Measurements from ENCODE around the gene TNPO3. TPM values are rescaled to one million over a fixed set of nuclear protein-coding genes. Genes with fewer than 3 reads are reported as not detected.
"Not testable (repeated sequence)": the region's sequence is repeated elsewhere in the genome, so short reads cannot be mapped to it uniquely, and the experiment has no call there.

The TNPO3 gene
- total RNA-seq, 1 donor from 2014 or later = 42.6 TPM

- no peak for TF ChIP-seq CTCF (IDR thresholded peaks at IDR 0.05; ENCODE audit: unreplicated experiment)
- H3K27me3 Mint-ChIP-seq (ENCODE audit: unreplicated experiment) = peaks cover 5% of the 10 kb centered on the region
- no peak overlapping the region for H3K27ac Mint-ChIP-seq (ENCODE audit: unreplicated experiment)
These were observed 110.2 kb downstream of the TNPO3 start for GRCh38 chr7:128944487-128945236.

GRCh38 chr7:128943251-128943650, 111.7 kb downstream of the TNPO3 start:
- peaks cover 12% of the 10 kb centered on the region for H3K4me1 Mint-ChIP-seq (ENCODE audit: unreplicated experiment)
- H3K36me3 Mint-ChIP-seq (ENCODE audit: low read depth, unreplicated experiment); H3K27ac Mint-ChIP-seq (ENCODE audit: unreplicated experiment); DNase-seq (ENCODE audit: low spot score); H3K4me3 Mint-ChIP-seq (ENCODE audit: unreplicated experiment); H3K27me3 Mint-ChIP-seq (ENCODE audit: unreplicated experiment); H3K9me3 Mint-ChIP-seq (ENCODE audit: unreplicated experiment): not testable (repeated sequence)

More at GRCh38 chr7:128944487-128945236, 110.2 kb downstream of the TNPO3 start:
- Mint-ChIP-seq H3K36me3 (ENCODE audit: low read depth, unreplicated experiment) (peaks cover 3% of the 10 kb centered on the region), H3K4me3 (ENCODE audit: unreplicated experiment) (no peak overlapping the region), H3K9me3 (ENCODE audit: unreplicated experiment) (no peaks in the 10 kb centered on the region), H3K4me1 (ENCODE audit: unreplicated experiment) (peaks cover 9% of the 10 kb centered on the region)
- DNase-seq (ENCODE audit: low spot score) = no peak

- Mint-ChIP-seq H3K4me1 (ENCODE audit: unreplicated experiment) (peaks cover 14% of the 10 kb centered on the region), H3K4me3 (ENCODE audit: unreplicated experiment) (no peak overlapping the region), H3K27ac (ENCODE audit: unreplicated experiment) (no peak overlapping the region), H3K9me3 (ENCODE audit: unreplicated experiment) (no peaks in the 10 kb centered on the region), H3K36me3 (ENCODE audit: low read depth, unreplicated experiment) (peaks cover 3% of the 10 kb centered on the region), H3K27me3 (ENCODE audit: unreplicated experiment) (peaks cover 11% of the 10 kb centered on the region)
- DNase-seq (ENCODE audit: low spot score) = no peak
- no peak for TF ChIP-seq CTCF (IDR thresholded peaks at IDR 0.05; ENCODE audit: unreplicated experiment)
These were observed 112.9 kb downstream of the TNPO3 start for GRCh38 chr7:128941946-128942526.

- Mint-ChIP-seq H3K27ac (ENCODE audit: unreplicated experiment) (no peak overlapping the region), H3K4me3 (ENCODE audit: unreplicated experiment) (no peak overlapping the region), H3K27me3 (ENCODE audit: unreplicated experiment) (peaks cover 12% of the 10 kb centered on the region), H3K4me1 (ENCODE audit: unreplicated experiment) (peaks cover 14% of the 10 kb centered on the region), H3K36me3 (ENCODE audit: low read depth, unreplicated experiment) (peaks cover 5% of the 10 kb centered on the region), H3K9me3 (ENCODE audit: unreplicated experiment) (no peaks in the 10 kb centered on the region)
- no peak for DNase-seq (ENCODE audit: low spot score)
- no peak for TF ChIP-seq CTCF (IDR thresholded peaks at IDR 0.05; ENCODE audit: unreplicated experiment)
These were observed 113.5 kb downstream of the TNPO3 start for GRCh38 chr7:128941323-128941890.

GRCh38 chr7:128940494-128941322, 114.2 kb downstream of the TNPO3 start:
- H3K4me3 Mint-ChIP-seq (ENCODE audit: unreplicated experiment) = no peak overlapping the region
- no peaks in the 10 kb centered on the region for H3K9me3 Mint-ChIP-seq (ENCODE audit: unreplicated experiment)
- H3K4me1 Mint-ChIP-seq (ENCODE audit: unreplicated experiment) = peaks cover 14% of the 10 kb centered on the region
- TF ChIP-seq CTCF (IDR thresholded peaks at IDR 0.05; ENCODE audit: unreplicated experiment) = no peak
- no peak overlapping the region for H3K27ac Mint-ChIP-seq (ENCODE audit: unreplicated experiment)
- peaks cover 12% of the 10 kb centered on the region for H3K27me3 Mint-ChIP-seq (ENCODE audit: unreplicated experiment)
- no peak for DNase-seq (ENCODE audit: low spot score)
- H3K36me3 Mint-ChIP-seq (ENCODE audit: low read depth, unreplicated experiment) = peaks cover 5% of the 10 kb centered on the region
